ENCODE results near the gene NEK5. TPM values are rescaled to one million over a fixed set of nuclear protein-coding genes. Genes with fewer than 3 reads are reported as not detected.

NEK5 gene
- total RNA-seq, 1 donor from 2014 or later: not detected

DNA sequence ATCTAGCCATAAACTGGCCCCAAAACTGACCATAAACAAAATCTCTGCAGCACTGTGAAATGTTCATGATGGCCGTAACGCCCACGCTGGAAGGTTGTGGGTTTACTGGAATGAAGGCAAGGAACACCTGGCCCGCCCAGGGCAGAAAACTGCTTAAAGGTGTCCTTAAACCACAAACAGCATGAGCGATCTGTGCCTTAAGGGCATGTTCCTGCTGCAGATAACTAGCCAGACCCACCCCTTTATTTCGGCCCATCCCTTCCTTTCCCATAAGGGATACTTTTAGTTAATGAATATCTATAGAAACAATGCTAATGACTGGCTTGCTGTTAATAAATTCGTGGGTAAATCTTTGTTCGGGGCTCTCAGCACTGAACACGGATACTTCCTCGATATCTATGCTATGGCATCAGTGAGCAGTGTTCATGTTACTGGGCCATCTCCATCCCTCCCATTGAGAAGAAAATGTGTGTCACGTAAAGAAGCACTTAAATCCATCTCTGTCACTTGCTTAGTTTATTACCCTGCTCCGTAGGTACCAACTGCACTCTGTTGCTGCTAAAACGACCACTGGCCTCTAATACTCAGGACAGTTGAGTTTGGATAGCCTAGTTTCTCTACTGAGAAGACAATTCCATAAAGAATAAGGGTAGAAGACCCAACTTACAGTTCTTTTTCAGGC is 122.9 kb downstream of the NEK5 start:
- Histone ChIP-seq H3K9me3 (no peaks in the 10 kb centered on the region), H3K27ac (no peak overlapping the region), H3K27me3 (no peaks in the 10 kb centered on the region), H3K4me1 (no peaks in the 10 kb centered on the region), H3K36me3 (no peaks in the 10 kb centered on the region), H3K4me3 (no peak overlapping the region)
- intact Hi-C loops (cut with DNase I): no loop called here
- TF ChIP-seq, protein P1, sequence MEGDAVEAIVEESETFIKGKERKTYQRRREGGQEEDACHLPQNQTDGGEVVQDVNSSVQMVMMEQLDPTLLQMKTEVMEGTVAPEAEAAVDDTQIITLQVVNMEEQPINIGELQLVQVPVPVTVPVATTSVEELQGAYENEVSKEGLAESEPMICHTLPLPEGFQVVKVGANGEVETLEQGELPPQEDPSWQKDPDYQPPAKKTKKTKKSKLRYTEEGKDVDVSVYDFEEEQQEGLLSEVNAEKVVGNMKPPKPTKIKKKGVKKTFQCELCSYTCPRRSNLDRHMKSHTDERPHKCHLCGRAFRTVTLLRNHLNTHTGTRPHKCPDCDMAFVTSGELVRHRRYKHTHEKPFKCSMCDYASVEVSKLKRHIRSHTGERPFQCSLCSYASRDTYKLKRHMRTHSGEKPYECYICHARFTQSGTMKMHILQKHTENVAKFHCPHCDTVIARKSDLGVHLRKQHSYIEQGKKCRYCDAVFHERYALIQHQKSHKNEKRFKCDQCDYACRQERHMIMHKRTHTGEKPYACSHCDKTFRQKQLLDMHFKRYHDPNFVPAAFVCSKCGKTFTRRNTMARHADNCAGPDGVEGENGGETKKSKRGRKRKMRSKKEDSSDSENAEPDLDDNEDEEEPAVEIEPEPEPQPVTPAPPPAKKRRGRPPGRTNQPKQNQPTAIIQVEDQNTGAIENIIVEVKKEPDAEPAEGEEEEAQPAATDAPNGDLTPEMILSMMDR (IDR thresholded peaks at IDR 0.05): no peak
- DNase-seq (ENCODE audit: low spot score in 2 of 2): no peak

DNA sequence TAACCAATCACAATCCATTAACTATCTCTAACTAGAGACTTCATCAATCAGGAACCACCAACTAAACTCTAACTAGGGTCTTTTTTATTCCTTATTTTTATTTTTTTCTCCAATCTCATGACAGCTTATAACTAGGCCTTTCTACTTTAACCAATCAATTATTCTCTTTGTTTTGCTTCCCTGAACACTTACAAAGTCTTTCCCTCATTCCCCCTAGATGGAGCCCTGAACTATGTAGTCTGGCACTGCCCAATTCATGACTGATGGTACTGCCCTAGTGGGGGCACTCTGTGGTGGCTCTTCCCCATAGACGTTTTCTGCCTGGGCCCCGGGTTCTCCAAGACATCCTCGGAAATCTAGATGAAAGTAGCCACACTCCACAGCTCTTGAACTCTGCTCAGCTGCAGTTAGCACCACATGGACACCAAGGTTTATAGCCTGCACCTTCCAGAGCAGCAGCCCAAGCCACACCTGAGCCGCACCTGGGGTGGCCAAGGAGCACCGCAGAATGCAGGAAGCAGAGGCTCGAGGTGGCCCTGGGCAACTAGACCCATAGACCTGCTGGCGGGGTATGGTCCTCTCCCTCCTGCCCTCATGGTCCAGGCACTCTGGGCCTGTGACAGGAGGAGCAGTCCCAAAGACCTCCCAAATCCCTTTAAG is 124.2 kb downstream of the NEK5 start:
- DNase-seq (ENCODE audit: low spot score in 2 of 2): no peak
- H3K36me3 ChIP-seq: no peaks in the 10 kb centered on the region
- no peaks in the 10 kb centered on the region for H3K27me3 ChIP-seq
- H3K9me3 ChIP-seq: no peaks in the 10 kb centered on the region
- H3K27ac ChIP-seq: no peak overlapping the region
- no peak overlapping the region for H3K4me3 ChIP-seq
- intact Hi-C loops (cut with DNase I): no loop called here
- TF ChIP-seq, protein P1 (IDR thresholded peaks at IDR 0.05): no peak
- H3K4me1 ChIP-seq: peaks cover 0 to 4% of the 10 kb centered on the region in 2 donors

DNA sequence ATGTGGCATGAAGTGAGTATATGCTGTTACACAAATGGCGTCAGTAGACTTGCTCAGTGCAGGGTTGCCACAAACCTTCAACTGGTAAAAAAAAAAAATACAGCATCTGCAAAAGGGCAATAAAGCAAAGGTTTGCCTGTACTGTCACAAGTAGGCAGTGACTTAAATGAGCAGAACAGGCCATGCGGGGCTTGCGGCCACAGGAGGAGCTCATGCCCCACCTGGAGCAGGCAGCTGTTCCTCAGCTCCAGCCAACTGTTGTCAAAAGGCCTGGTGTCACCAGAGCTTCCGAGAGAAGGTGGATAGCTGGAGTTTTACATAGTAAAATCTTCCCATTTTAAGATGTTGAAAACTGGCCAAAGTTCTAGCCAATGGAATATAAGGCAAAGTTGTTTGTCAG is 125.3 kb downstream of the NEK5 start:
- Histone ChIP-seq H3K27me3 (no peaks in the 10 kb centered on the region), H3K9me3 (no peaks in the 10 kb centered on the region), H3K4me3 (no peak overlapping the region), H3K4me1 (peaks cover 0 to 4% of the 10 kb centered on the region in 2 donors), H3K27ac (no peak overlapping the region), H3K36me3 (no peaks in the 10 kb centered on the region)
- intact Hi-C loops (cut with DNase I): no loop called here
- TF ChIP-seq, protein P1 (IDR thresholded peaks at IDR 0.05): no peak
- no peak for DNase-seq (ENCODE audit: low spot score in 2 of 2)

DNA sequence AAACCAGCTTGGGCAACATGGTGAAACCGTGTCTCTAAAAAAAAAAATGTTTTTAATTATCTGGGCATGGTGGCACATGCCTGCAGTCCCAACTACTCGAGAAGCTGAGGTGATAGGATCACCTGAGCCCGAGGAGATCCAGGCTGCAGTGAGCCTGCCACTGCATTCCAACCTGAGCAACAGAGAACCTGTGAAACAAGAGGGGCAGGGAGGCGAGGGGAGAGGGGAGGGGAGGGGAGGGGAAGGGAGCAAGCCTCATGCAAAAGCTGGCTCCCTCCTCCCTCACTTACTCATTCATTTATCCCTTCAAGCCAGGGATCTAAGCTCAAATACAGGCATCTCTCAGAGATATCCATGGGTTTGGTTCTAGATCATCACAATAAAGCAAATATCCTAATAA is 126.5 kb downstream of the NEK5 start:
- H3K9me3 ChIP-seq: no peaks in the 10 kb centered on the region
- intact Hi-C loops (cut with DNase I): no loop called here
- peaks cover 0 to 4% of the 10 kb centered on the region in 2 donors for H3K4me1 ChIP-seq
- TF ChIP-seq, protein P1 (IDR thresholded peaks at IDR 0.05): no peak
- H3K27ac ChIP-seq: no peak overlapping the region
- DNase-seq (ENCODE audit: low spot score in 2 of 2): no peak
- no peaks in the 10 kb centered on the region for H3K27me3 ChIP-seq
- H3K36me3 ChIP-seq: no peaks in the 10 kb centered on the region
- no peak overlapping the region for H3K4me3 ChIP-seq

DNA sequence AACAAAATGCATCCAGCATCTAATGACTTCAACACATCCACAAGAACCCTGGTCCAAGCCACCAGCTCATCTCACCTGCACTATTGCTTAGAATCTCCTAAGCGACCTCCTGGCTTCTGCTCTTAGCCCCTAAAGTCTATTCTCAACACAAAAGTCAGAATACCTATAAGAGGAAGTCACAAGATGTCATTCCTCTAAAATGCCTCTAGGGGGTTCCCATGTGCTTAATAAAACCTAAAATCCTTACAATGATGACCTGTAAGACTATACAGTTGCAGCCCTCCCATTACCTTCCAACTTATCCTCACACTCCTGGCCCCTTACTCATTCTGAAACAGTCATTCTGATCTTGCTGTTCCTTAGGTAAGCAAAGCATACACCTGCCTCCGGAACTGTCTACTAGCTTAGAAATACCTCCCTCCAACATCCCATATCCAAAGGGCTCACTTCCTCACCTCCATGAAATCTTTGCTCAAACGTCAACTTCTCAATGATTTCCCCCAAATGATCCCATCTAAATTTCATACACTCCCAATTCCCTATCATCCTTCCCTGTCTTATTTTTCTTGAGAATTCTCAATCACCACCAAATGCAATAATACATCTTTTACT is 127.6 kb downstream of the NEK5 start:
- Histone ChIP-seq H3K4me3 (no peak overlapping the region), H3K36me3 (no peaks in the 10 kb centered on the region), H3K27me3 (no peaks in the 10 kb centered on the region), H3K27ac (no peak overlapping the region), H3K4me1 (peaks cover 0 to 7% of the 10 kb centered on the region in 2 donors), H3K9me3 (no peaks in the 10 kb centered on the region)
- no peak for DNase-seq (ENCODE audit: low spot score in 2 of 2)
- TF ChIP-seq, protein P1 (IDR thresholded peaks at IDR 0.05): peak; percentile 36 to 67 (median 66)
- intact Hi-C loops (cut with DNase I): no loop called here

Data from ascending aorta (tissue), 2 donors.